GM12873 (cell line): Measurements from ENCODE around the gene STXBP4.

Source experiments
- CTCF ChIP-seq: IDR thresholded peaks from 2 replicates; pipeline ENCODE4 v1.5.1; 2012; ENCODE audit warnings: low read depth, mild to moderate bottlenecking, moderate library complexity, low read length, control low read depth; ENCODE audit not compliant: insufficient read depth; ENCODE audit errors: missing control alignments

Gene STXBP4

GRCh38 chr17:55134486-55135157 is 166.1 kb downstream of the STXBP4 start:
- no peak for TF ChIP-seq CTCF

- TF ChIP-seq CTCF, result no peak
Observed at GRCh38 chr17:55140809-55141208, 172.2 kb downstream of the STXBP4 start.

- no peak for TF ChIP-seq CTCF
Observed at GRCh38 chr17:55144518-55144917, 176.0 kb downstream of the STXBP4 start.

DNA sequence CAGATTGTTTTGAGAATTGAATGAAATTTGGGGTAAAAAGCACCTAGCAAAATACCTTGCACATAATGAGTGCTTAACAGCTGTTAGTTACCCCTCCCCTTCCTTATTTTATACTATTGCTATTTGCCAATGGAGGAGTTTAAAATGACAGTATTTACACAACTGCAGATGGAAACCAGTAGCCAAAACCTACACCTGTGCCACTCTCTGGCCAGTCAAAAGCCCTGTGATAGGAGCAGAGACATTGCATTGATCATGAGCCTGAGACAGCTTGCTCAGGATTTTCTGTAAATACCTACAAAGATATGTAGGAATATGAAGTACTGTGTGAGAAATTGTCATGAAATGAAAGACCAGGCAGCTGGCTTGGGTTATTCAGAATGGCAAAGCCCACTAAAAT is 180.9 kb downstream of the STXBP4 start:
- TF ChIP-seq CTCF, result no peak

- no peak for TF ChIP-seq CTCF
Observed at GRCh38 chr17:55152236-55152635, 183.7 kb downstream of the STXBP4 start.

DNA sequence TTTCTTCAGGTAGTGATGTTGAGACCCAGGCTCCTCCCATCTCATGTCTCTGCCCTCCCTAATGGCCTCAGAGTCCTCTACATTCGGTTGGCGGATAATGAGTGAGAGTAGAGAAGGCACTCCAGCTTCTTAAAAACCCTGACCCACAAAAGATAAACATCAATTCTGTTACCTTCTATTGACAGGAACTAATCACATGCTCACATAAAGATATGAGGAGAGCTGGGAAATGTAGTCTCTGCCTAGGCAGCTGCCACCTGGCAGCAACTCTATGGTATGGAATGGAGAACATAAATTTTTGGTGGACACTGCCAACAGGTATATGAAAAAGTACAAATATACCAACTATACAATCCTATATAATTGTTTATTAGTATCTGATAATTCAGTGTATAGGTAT is 185.5 kb downstream of the STXBP4 start:
- TF ChIP-seq CTCF, result no peak

DNA sequence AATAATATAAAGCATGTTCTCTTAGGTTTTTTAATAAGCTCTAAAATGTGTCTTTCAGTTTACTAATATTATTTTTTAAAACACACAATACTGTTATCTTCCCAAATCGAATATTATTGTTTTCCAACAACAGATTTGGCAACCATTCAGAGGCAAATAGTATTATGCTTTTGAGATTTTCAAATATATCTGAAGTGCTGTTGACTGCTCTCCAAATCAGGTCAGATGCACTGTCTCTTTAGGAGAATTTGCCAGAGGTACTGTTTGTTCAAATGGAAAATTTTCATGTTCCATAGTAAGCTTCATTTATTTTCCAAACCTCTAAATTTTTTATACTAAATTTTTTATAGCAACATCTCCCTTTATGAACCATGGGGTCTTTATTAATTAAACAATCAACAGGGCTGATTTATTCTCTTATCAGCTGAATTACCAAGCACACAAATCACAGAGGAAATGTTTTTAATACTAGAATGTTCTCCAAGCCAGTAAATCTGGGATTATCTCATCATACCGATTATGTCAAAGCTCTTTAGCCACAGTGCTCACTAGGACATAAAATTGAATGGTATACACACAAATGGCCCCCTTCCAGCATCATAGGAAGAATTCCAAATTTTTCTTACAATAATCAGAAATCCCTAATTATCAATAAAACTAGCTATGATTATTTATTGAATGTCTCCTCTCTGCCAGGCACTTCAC is 187.4 kb downstream of the STXBP4 start:
- no peak for TF ChIP-seq CTCF
